Lower leg skin (tissue), 4 donors: Measurements from ENCODE around the gene FECH. TPM values are rescaled to one million over a fixed set of nuclear protein-coding genes. Genes with fewer than 3 reads are reported as not detected.
"Not testable (repeated sequence)": the region's sequence is repeated elsewhere in the genome, so short reads cannot be mapped to it uniquely, and the experiment has no call there.

Source experiments
- DNase-seq, 2 donors: peaks; one replicate each; pipeline ENCODE4 v3.0.0-alpha.2; 2019; ENCODE audit warnings: low spot score in 2 of 2
- H3K4me3 ChIP-seq: fragments of 200-600 bp; sonication (generic); 2 replicates; pipeline ENCODE4 v1.5.1; 2017; ENCODE audit warnings: mild to moderate bottlenecking, low read depth; ENCODE audit not compliant: poor library complexity, severe bottlenecking
- POLR2A ChIP-seq, 2 donors: fragments of 450-650 bp; IDR thresholded peaks; one replicate each; pipeline ENCODE4 v1.6.1; 2016 to 2017; ENCODE audit warnings: antibody characterized with exemption in 2 of 2, mild to moderate bottlenecking in 1 of 2, moderate library complexity in 1 of 2
- WGBS, 2 donors: methylation state at CpG; one replicate each; pipeline ENCODE4 v1.1.5; 2018; 5-methylcytosine and 5-hydroxymethylcytosine counted together
- intact Hi-C: fragments of 100-400 bp; cut with DNase I; formaldehyde crosslinking; loops from one replicate; pipeline ENCODE4 v1.15.0; 2023; ENCODE audit warnings: low total_unique reads
- total RNA-seq, 4 donors: library from RNA; depleted of rRNA; stranded (reverse); fragments of >200 nt; gene quantifications; one replicate each; pipeline ENCODE4 v1.1.0, GENCODE V29; 2016
- TF ChIP-seq, protein P1 (sequence below), 3 donors: fragments of 450-650 bp; IDR thresholded peaks; one replicate each; pipeline ENCODE4 v1.5.1; 2016; ENCODE audit warnings: antibody characterized with exemption in 3 of 3, mild to moderate bottlenecking in 3 of 3, moderate library complexity in 2 of 3

FECH gene
- total RNA-seq, 4 donors from 2014 or later: 22.8 to 75.4 (median 43.6) TPM

DNA sequence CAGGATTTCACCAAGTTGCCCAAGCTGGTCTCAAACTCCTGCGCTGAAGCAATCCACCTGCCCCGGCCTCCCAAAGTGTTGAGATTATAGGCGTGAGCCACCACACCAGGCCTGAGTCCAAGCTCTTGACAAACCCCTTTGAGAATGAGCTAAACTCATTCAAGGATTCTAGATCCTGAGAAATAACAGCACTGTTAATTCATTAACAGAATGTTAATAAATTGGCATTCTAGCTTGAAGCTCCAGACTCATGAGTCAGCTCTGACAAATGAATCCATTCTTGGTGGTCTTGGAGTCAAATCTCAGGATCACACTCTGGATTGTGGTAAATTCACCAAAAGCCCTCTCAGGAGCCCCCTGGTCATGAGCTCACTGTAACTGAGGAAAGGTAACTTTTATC, 33.4 kb upstream of the FECH start:
- no peak overlapping the region for H3K4me3 ChIP-seq
- no peak for TF ChIP-seq POLR2A (IDR thresholded peaks at IDR 0.05)
- TF ChIP-seq, protein P1, sequence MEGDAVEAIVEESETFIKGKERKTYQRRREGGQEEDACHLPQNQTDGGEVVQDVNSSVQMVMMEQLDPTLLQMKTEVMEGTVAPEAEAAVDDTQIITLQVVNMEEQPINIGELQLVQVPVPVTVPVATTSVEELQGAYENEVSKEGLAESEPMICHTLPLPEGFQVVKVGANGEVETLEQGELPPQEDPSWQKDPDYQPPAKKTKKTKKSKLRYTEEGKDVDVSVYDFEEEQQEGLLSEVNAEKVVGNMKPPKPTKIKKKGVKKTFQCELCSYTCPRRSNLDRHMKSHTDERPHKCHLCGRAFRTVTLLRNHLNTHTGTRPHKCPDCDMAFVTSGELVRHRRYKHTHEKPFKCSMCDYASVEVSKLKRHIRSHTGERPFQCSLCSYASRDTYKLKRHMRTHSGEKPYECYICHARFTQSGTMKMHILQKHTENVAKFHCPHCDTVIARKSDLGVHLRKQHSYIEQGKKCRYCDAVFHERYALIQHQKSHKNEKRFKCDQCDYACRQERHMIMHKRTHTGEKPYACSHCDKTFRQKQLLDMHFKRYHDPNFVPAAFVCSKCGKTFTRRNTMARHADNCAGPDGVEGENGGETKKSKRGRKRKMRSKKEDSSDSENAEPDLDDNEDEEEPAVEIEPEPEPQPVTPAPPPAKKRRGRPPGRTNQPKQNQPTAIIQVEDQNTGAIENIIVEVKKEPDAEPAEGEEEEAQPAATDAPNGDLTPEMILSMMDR (IDR thresholded peaks at IDR 0.05): no peak
- 81 to 98% methylated on average over 3 of the region's 3 CpGs for WGBS, 2 donors
- no peak for DNase-seq
- intact Hi-C loops: loop anchor here (10.0 kb wide), 1 partner anchor 185 kb away; the partner anchor contains the start of gene ATP8B1

GRCh38 chr18:57618910-57619309, 32.4 kb upstream of the FECH start:
- no peak for TF ChIP-seq POLR2A (IDR thresholded peaks at IDR 0.05)
- TF ChIP-seq, protein P1 (IDR thresholded peaks at IDR 0.05): no peak
- no peak for DNase-seq
- intact Hi-C loops: no loop called here
- H3K4me3 ChIP-seq: no peak overlapping the region
- 76 to 83% methylated on average over 3 of the region's 3 CpGs for WGBS, 2 donors

DNA sequence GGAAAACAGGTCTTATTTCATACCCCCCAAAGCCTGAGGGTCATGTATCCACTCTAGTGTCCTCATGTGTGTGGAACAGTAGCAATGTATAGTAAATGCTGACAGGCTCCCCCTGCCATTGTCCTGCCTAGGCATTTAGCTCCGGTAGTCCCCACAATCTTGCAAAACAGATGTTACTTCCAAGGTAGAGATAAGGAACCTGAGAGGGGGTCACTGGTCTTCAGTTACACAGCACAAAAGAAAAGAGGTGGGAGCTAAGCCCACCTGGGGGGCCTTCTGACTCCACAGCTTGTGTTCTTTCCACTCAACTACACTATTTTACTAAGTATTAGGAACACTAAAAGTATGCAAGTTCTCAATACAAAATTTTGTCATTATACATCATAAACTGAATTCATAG, 17.4 kb upstream of the FECH start:
- WGBS, 2 donors: 76 to 88% methylated on average over 1 of the region's 1 CpG
- intact Hi-C loops: no loop called here
- no peak for DNase-seq
- TF ChIP-seq, protein P1 (IDR thresholded peaks at IDR 0.05): no peak
- no peak for TF ChIP-seq POLR2A (IDR thresholded peaks at IDR 0.05)
- no peak overlapping the region for H3K4me3 ChIP-seq

DNA sequence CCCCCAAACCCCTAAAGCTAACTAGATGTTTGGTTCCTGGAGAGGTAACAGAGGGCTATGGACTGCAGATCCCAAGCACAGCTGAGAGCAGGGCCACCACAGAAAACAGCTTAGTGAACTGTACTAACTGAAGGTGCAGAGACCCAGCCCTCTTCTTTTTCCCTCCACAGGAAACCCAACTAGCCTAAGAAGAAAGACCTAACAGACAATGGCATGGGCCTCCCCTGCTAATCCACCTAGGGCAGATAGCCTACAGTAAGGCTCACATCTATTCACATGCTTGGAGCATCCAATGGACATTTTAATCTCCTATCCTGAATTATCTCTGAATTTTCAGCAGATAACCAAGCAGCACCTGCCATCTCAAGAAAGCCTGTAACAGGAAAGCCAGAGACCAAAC, 8.8 kb upstream of the FECH start:
- intact Hi-C loops: no loop called here

GRCh38 chr18:57592716-57593115, 6.2 kb upstream of the FECH start:
- H3K4me3 ChIP-seq, DNase-seq, intact Hi-C loops: not testable (repeated sequence)
- WGBS, 2 donors: 90 to 95% methylated on average over 4 of the region's 4 CpGs

More for the DNA sequence above, 8.8 kb upstream of the FECH start:
- DNase-seq: no peak
- no peak overlapping the region for H3K4me3 ChIP-seq
- TF ChIP-seq, protein P1 (IDR thresholded peaks at IDR 0.05): no peak
- TF ChIP-seq POLR2A (IDR thresholded peaks at IDR 0.05): no peak

DNA sequence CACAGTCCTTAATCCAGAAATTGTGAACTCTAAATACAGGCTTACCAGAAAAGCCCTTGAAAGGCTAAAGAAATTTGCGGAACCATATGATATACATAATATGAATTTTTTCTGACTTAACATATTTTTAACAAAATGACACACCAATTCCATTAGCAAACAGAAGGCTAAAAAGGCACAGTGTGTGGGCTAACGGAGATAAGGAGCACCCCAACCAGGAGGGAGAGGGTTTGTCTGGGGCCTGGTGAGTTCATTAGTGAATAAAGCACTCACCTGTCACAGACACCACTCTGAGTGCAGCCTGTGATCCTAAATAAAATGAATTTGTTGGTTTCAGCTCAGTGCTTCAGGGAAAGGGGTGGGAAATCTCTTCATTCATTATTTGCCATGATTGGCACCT, 2.7 kb upstream of the FECH start:
- intact Hi-C loops: no loop called here

More for the DNA sequence above, 2.7 kb upstream of the FECH start:
- 79 to 89% methylated on average over 2 of the region's 2 CpGs for WGBS, 2 donors
- DNase-seq: no peak
- no peak overlapping the region for H3K4me3 ChIP-seq
- TF ChIP-seq, protein P1 (IDR thresholded peaks at IDR 0.05): no peak
- TF ChIP-seq POLR2A (IDR thresholded peaks at IDR 0.05): no peak
